Measurements from ENCODE around the gene DNAJC4.

GRCh38 chr11:64230985-64231365 lies 627 bp downstream of the DNAJC4 start:
- no peak for TF ChIP-seq POLR2A (IDR thresholded peaks at IDR 0.05)
- no peak for TF ChIP-seq CTCF (IDR thresholded peaks at IDR 0.05 in 4 of 5, conservative IDR thresholded peaks at IDR 0.05 in 1 of 5)
